ENCODE data around the gene FEM1C. TPM values are rescaled to one million over a fixed set of nuclear protein-coding genes. Genes with fewer than 3 reads are reported as not detected.
"Not testable (repeated sequence)": the region's sequence is repeated elsewhere in the genome, so short reads cannot be mapped to it uniquely, and the experiment has no call there.

The FEM1C gene
- polyA plus RNA-seq, 3 donors: 22.4 to 23.8 (median 23.1) TPM

GRCh38 chr5:115479166-115479873, 65.3 kb downstream of the FEM1C start:
- not testable (repeated sequence) for DNase-seq (ENCODE audit: low read depth in 3 of 3, low spot score in 2 of 3)

GRCh38 chr5:115478281-115478680, 66.3 kb downstream of the FEM1C start:
- no peak for DNase-seq (ENCODE audit: low read depth in 3 of 3, low spot score in 2 of 3)

GRCh38 chr5:115477581-115477980, 67.0 kb downstream of the FEM1C start:
- DNase-seq (ENCODE audit: low read depth in 3 of 3, low spot score in 2 of 3): no peak

- no peak for DNase-seq (ENCODE audit: low read depth in 3 of 3, low spot score in 2 of 3)
Observed at GRCh38 chr5:115475788-115476187, 68.8 kb downstream of the FEM1C start.

GRCh38 chr5:115472271-115473025, 72.1 kb downstream of the FEM1C start:
- DNase-seq (ENCODE audit: low read depth in 3 of 3, low spot score in 2 of 3): no peak

- no peak for DNase-seq (ENCODE audit: low read depth in 3 of 3, low spot score in 2 of 3)
Observed at GRCh38 chr5:115471345-115472063, 73.1 kb downstream of the FEM1C start.

GRCh38 chr5:115470921-115471320, 73.7 kb downstream of the FEM1C start:
- DNase-seq (ENCODE audit: low read depth in 3 of 3, low spot score in 2 of 3): no peak

Other genes with a start within 250 kb of the FEM1C start
- 10 to 100 TPM; 19.4 to 22.1 (median 21.2) TPM for gene CCDC112, start 248.1 kb downstream of the FEM1C start, polyA plus RNA-seq (ENCODE audit: insufficient read length in 3 of 3)
- gene TICAM2, start 57.7 kb upstream of the FEM1C start, polyA plus RNA-seq (ENCODE audit: insufficient read length in 3 of 3): 1 to 10 TPM; 1.9 to 3.3 (median 3.2) TPM
- gene TMED7, start 81.3 kb upstream of the FEM1C start, polyA plus RNA-seq (ENCODE audit: insufficient read length in 3 of 3): 100 to 1,000 TPM; 103 to 106 (median 103) TPM

All from right renal cortex interstitium (tissue), 3 donors.